ENCODE results near the gene TNPO3.
"Not testable (repeated sequence)": the region's sequence is repeated elsewhere in the genome, so short reads cannot be mapped to it uniquely, and the experiment has no call there.

The TNPO3 gene

DNA sequence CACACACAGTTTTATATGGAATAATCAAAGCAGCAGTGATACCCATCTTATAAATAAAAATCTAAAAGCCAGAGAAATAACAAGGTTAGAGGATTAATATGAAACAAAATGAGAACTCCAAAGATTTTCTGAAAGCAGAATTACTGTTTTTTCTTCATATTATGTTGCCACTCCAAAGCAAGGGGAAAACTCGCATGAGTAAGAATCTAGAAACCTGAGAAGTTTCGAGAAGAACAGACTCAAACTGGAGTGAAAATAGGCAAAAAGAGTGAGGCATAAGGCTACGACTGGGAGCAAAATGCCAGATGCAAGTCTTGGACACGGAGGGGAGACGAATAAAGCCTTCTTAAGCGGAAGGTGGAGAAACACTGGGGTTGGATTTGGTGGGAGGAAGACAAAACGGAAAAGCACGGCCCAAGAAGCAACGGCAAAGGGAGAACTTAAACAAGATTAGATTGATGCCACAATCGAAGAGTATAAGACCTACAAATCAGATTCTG lies 923 bp downstream of the TNPO3 start:
- H3K4me3 ChIP-seq (ENCODE audit: low read length), result peak overlapping the region; percentile 98
- no peak for TF ChIP-seq ZNF274 (IDR thresholded peaks at IDR 0.05; ENCODE audit: low read depth, low read length)

DNA sequence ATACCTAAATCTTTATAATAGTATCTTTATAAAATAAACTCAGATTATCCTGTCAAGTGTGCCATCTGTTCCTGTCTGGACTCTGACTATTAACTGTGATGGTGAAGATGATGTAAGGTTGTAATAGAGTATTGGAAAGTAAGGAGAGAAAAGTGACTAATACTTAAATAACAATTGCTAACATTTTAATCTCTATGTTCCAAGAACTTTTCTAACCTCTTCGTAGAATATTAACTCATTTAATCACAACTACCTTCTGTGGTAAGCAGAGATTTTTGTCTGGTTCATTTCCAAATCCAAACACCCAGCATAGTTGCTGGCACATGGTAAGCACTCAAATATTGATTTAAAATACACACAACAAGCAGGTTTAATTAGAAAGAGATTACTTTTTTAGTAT lies 2.5 kb downstream of the TNPO3 start:
- peak overlapping the region; percentile 98; the same call in 1 of the 2 replicates for H3K4me3 ChIP-seq (ENCODE audit: low read length)
- TF ChIP-seq ZNF274 (IDR thresholded peaks at IDR 0.05; ENCODE audit: low read depth, low read length), result no peak

DNA sequence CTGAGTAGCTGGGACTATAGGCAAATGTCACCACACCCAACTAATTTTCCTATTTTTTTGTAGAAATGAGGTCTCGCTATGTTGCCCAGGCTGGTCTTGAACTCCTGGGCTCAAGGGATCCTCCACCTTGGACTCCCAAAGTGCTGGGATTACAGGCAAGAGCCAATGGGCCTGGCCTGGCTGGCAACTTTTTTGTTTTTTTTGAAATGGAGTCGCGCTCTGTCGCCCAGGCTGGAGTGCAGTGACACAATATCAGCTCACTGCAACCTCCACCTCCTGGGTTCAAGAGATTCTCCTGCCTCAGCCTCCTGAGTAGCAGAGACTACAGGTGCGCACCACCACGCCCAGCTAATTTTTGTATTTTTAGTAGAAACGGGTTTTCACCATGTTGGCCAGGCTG lies 3.5 kb downstream of the TNPO3 start:
- not testable (repeated sequence) for H3K4me3 ChIP-seq (ENCODE audit: low read length)

- no peak for TF ChIP-seq ZNF274 (IDR thresholded peaks at IDR 0.05; ENCODE audit: low read depth, low read length)
- H3K4me3 ChIP-seq (ENCODE audit: low read length), result no peak overlapping the region
These were observed 7.2 kb downstream of the TNPO3 start for GRCh38 chr7:129047761-129048160.

DNA sequence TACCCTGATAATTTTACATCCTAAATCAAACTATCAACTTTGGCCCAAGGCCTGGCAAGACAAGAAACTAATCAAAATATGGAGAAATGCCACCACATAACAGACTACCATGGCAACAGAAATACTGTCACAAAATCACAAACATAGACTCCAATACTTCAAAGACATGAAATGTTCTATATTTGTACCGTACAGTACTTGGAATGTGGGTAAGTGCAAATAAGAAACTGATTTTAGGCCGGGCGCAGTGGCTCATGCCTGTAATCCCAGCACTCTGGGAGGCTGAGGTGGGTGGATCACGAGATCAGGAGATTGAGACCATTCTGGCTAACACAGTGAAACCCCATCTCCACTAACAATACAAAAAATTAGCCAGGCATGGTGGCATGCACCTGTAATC lies 9.2 kb downstream of the TNPO3 start:
- no peak overlapping the region for H3K4me3 ChIP-seq (ENCODE audit: low read length)
- TF ChIP-seq ZNF274 (IDR thresholded peaks at IDR 0.05; ENCODE audit: low read depth, low read length), result no peak

DNA sequence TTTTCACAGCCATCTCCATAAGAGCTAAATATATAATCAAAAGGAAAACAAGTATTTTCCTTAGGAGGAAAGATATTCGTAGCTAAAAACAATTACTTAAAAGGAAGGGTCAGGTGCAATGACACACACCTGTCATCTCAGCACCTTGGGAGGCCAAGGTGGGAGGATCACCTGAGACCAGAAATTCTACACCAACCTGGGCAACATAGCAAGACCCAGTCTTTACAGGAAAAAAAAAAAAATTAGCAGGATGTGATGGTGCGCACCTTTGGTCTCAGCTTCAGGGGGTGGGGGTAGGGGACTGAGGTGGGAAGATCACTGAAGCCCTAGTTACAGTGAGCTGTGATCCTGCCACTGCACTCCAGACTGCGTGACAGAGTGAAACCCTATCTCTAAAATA lies 11.9 kb downstream of the TNPO3 start:
- no peak overlapping the region for H3K4me3 ChIP-seq (ENCODE audit: low read length)
- no peak for TF ChIP-seq ZNF274 (IDR thresholded peaks at IDR 0.05; ENCODE audit: low read depth, low read length)

DNA sequence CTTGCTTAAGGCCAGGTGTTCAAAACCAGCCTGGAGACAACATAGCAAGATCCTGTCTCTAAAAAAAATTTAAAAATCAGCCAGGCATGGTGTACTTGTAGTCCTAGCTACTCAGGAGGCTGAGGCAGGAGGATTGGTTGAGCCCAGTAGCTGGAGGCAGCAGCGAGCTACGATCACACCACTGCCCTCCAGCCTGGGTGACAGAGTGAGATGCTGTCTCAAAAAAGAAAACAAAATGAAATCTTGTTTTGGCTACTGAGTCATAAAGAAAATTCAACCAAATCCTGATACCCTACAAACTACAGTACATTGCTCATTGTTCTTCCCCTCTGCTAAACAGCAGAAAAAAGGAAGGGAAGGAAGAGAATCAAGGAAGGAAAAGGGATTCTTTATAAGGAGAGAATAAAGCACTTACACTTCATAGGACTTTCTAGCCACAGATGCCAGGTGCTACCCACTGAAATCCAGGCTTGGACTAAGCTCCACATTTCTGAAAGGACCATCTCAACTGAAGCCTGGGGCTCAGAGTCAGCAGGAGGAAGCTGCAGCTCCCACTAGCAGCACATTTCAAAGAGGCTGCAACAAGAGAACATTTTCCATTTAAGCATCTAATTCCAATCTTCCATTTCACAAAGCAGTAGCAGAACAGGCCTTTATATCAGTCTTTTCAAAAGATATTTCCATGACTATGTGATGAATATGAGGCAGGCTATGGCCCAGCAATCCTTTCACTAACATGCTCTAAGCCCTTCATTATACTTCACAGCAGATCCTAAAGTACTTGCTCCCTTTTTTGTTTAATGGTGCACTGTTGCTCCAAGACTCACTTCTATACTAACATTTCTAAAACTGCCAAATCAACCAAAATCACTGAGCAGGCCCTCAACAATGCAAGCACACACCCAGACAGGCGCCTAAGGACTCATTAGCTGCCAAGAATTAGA lies 13.5 kb downstream of the TNPO3 start:
- TF ChIP-seq ZNF274 (IDR thresholded peaks at IDR 0.05; ENCODE audit: low read depth, low read length), result no peak
- H3K4me3 ChIP-seq (ENCODE audit: low read length), result no peak overlapping the region

DNA sequence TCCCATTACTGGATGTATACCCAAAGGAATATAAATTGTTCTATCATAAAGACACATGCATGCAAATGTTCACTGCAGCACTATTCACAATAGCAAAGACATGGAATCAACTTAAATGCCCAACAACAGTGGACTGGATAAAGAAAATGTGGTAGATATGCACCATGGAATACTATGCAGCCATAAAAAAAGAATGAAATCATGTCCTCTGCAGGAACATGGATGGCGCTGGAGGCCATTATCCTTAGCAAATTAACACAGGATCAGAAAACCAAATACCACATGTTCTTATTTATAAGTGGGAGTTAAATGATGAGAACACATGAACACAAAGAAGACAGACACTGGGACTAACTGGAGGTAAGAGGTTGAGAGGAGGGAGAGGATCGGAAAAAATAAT lies 16.4 kb downstream of the TNPO3 start:
- not testable (repeated sequence) for H3K4me3 ChIP-seq (ENCODE audit: low read length)

DNA sequence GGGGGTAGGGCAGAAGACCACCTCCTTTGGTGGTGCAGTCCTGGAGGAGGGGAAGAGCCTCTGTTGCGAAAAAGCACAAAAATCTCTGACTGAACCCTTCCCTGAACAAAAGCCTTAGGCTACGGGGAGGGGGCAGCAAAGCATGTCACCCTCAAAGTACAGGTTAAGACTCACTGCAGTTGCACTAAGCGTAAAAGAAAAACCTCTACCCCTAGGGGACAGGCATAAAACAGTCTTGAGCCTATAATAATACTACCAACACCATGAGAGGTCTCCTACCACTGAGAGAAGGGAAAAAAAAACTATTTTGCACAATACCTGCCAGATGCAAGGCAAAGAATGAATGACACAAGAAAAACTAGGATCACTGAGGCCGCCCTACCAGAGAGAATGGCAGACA lies 17.3 kb downstream of the TNPO3 start:
- H3K4me3 ChIP-seq (ENCODE audit: low read length), result no peak overlapping the region
- TF ChIP-seq ZNF274 (IDR thresholded peaks at IDR 0.05; ENCODE audit: low read depth, low read length), result no peak

DNA sequence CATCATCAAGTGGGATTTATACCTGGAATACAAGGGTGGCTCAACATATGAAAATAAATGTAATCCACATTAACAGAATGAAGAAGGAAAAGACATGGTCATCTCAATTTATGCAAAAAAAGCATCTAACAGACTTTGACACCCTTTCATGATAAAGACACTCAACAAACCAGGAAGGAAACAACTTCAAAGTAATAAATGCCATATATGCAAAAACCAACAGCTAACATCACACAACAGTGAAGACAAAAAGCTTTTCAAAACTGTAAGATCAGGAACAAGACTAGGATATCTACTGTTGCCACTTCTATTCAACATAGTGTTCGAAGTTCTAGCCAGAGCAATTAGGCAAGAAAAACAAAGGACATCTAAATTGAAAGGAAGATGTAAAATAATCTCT lies 22.9 kb downstream of the TNPO3 start:
- TF ChIP-seq ZNF274 (IDR thresholded peaks at IDR 0.05; ENCODE audit: low read depth, low read length), result no peak

DNA sequence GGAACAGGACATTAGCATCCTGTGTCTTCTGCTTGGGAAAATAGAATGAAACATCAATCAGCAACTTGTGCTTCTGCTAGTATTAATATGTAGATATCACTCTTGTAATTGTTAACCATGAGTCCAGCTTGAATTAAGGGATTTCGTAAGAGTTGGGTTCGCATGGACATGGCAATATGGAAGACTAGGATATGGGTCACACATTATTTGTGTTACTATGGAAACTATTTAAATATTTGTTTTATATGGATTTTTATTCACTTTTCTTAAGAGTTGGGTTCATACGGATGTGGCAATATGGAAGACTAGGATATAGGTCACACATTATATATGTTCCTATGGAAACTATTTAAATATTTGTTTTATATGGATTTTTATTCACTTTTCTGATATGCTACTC lies 24.5 kb downstream of the TNPO3 start:
- TF ChIP-seq ZNF274 (IDR thresholded peaks at IDR 0.05; ENCODE audit: low read depth, low read length), result no peak
- no peak overlapping the region for H3K4me3 ChIP-seq (ENCODE audit: low read length)

More for the DNA sequence above, 22.9 kb downstream of the TNPO3 start:
- no peak overlapping the region for H3K4me3 ChIP-seq (ENCODE audit: low read length)

DNA sequence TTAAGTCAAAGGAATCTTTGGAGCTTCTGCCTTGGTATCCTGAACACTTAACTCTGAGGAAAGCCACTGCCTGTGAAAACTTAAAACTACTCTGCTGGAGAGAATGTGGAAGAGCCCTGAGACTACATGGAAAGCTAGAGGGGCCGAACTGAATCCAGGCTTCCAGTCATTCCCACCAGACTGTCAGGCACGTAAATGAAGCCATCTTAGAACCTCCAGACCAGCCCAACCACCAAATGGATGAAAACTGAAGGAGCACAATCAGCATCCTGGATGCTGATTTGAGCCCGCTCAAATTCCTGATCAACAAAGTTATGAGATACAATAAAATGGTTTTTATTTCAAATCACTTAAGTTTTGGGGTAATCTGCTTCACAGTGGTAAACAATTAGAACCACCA lies 30.8 kb downstream of the TNPO3 start:
- TF ChIP-seq ZNF274 (IDR thresholded peaks at IDR 0.05; ENCODE audit: low read depth, low read length), result no peak

DNA sequence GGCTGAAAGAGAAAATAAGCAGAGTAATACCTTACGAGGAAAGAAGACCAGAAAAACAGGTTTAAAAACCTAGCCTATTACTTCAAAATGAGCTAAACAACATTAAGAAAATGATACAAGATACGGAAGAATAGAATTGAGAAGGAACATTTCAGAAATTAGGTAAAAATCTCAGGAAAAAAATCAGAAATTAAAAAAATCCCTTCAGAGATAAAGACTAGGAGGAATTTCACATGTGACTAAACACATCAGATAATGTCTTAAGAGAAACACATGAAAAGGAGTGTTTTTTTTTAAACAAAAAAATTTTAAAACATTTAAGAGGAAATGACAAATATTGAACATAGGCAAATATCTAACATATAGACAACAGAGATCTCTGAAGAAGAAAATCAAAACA lies 33.3 kb downstream of the TNPO3 start:
- TF ChIP-seq ZNF274 (IDR thresholded peaks at IDR 0.05; ENCODE audit: low read depth, low read length), result no peak

More for the DNA sequence above, 30.8 kb downstream of the TNPO3 start:
- H3K4me3 ChIP-seq (ENCODE audit: low read length), result no peak overlapping the region

GRCh38 chr7:129017933-129018538 lies 36.9 kb downstream of the TNPO3 start:
- no peak for TF ChIP-seq ZNF274 (IDR thresholded peaks at IDR 0.05; ENCODE audit: low read depth, low read length)
- H3K4me3 ChIP-seq (ENCODE audit: low read length), result no peak overlapping the region; the same call in 1 of the 2 replicates

More for the DNA sequence above, 33.3 kb downstream of the TNPO3 start:
- H3K4me3 ChIP-seq (ENCODE audit: low read length), result no peak overlapping the region

GRCh38 chr7:129017264-129017663 lies 37.6 kb downstream of the TNPO3 start:
- no peak overlapping the region; the same call in 1 of the 2 replicates for H3K4me3 ChIP-seq (ENCODE audit: low read length)
- no peak for TF ChIP-seq ZNF274 (IDR thresholded peaks at IDR 0.05; ENCODE audit: low read depth, low read length)
